Right ventricle myocardium superior (tissue), 1 donor: ENCODE data around the gene FGD3. TPM values are rescaled to one million over a fixed set of nuclear protein-coding genes. Genes with fewer than 3 reads are reported as not detected.

Experiments
- ATAC-seq: fragments of 200-7000 bp; cut with Tn5 transposase; one replicate; pipeline ENCODE4 v1.9.1; 2020; ENCODE audit warnings: mild to moderate bottlenecking; ENCODE audit not compliant: poor library complexity
- DNase-seq: peaks from one replicate; pipeline ENCODE4 v3.0.0-alpha.2; 2020
- intact Hi-C: fragments of 100-400 bp; cut with DNase I; formaldehyde crosslinking; loops from one replicate; pipeline ENCODE4 v1.11.2; 2022
- total RNA-seq: library from RNA; stranded (reverse); fragmentation: NEBNext Ultra II Directional; extraction: Animal tissue kit (Norgen Biotek cat#: 25700); gene quantifications from one replicate; pipeline ENCODE4 v1.2.1, GENCODE V29; 2021
- donor health status: DM: no; HTN: yes; CAD: no; lungs with severe emphysema.

The FGD3 gene
- total RNA-seq, 1 donor from 2014 or later = 2.7 TPM

GRCh38 chr9:93058355-93059010 is 111.2 kb downstream of the FGD3 start, which contains the start of gene SUSD3:
SUSD3 (plus strand) TSS chr9:93058701; CDS start chr9:93058743, 42 bp downstream.
- DNase-seq (peak; percentile 76), ATAC-seq (peak; percentile 81)
- intact Hi-C loops = no loop called here

GRCh38 chr9:93059011-93059714 is 111.8 kb downstream of the FGD3 start:
- ATAC-seq = peak; percentile 21
- no peak for DNase-seq
- intact Hi-C loops = no loop called here

GRCh38 chr9:93059715-93060578 is 112.6 kb downstream of the FGD3 start:
- no peak for ATAC-seq
- intact Hi-C loops = no loop called here
- no peak for DNase-seq

- DNase-seq (no peak), ATAC-seq (no peak)
- intact Hi-C loops = no loop called here
Observed at GRCh38 chr9:93060746-93061259, 113.5 kb downstream of the FGD3 start.

- ATAC-seq (no peak), DNase-seq (no peak)
- intact Hi-C loops = no loop called here
Observed at GRCh38 chr9:93061260-93061751, 114.0 kb downstream of the FGD3 start.

- ATAC-seq (no peak), DNase-seq (no peak)
- intact Hi-C loops = no loop called here
Observed at GRCh38 chr9:93061791-93062763, 114.8 kb downstream of the FGD3 start.

- DNase-seq (no peak), ATAC-seq (peak; percentile 37)
- intact Hi-C loops = no loop called here
Observed at GRCh38 chr9:93064392-93065134, 117.2 kb downstream of the FGD3 start.

GRCh38 chr9:93065135-93065720 is 117.9 kb downstream of the FGD3 start:
- intact Hi-C loops = no loop called here
- no peak for DNase-seq

GRCh38 chr9:93066978-93067603 is 119.8 kb downstream of the FGD3 start:
- intact Hi-C loops = no loop called here
- no peak for ATAC-seq
- no peak for DNase-seq

More at GRCh38 chr9:93065135-93065720, 117.9 kb downstream of the FGD3 start:
- peak; percentile 63 for ATAC-seq

GRCh38 chr9:93068956-93069355 is 121.6 kb downstream of the FGD3 start:
- no peak for DNase-seq
- no peak for ATAC-seq
- intact Hi-C loops = no loop called here

GRCh38 chr9:93071464-93071863 is 124.1 kb downstream of the FGD3 start:
- intact Hi-C loops = no loop called here
- DNase-seq (no peak), ATAC-seq (peak; percentile 57)

- DNase-seq (peak; percentile 47), ATAC-seq (peak; percentile 82)
- intact Hi-C loops = no loop called here
Observed at GRCh38 chr9:93072383-93072795, 125.1 kb downstream of the FGD3 start.

GRCh38 chr9:93076101-93076791 is 128.9 kb downstream of the FGD3 start:
- DNase-seq (no peak), ATAC-seq (no peak)
- intact Hi-C loops = no loop called here

- intact Hi-C loops = no loop called here
- DNase-seq (peak; percentile 10), ATAC-seq (no peak)
Observed at GRCh38 chr9:93076792-93077128, 129.4 kb downstream of the FGD3 start.

- intact Hi-C loops = no loop called here
- no peak for DNase-seq
- no peak for ATAC-seq
Observed at GRCh38 chr9:93077367-93077766, 130.0 kb downstream of the FGD3 start.

- intact Hi-C loops = no loop called here
- ATAC-seq = no peak
- peak; percentile 20 for DNase-seq
Observed at GRCh38 chr9:93077811-93078210, 130.5 kb downstream of the FGD3 start.
